Gastroesophageal sphincter (tissue), 3 donors: ENCODE measurements around the gene FBXL12.

Source experiments
- CTCF ChIP-seq, 4 experiments: fragments of 200-600 bp in 2 of 4; fragments of 450-650 bp in 2 of 4; sonication (generic) in 1 of 4; IDR thresholded peaks; one replicate each; pipeline ENCODE4 v1.5.1; 2017 to 2019; ENCODE audit warnings: antibody characterized with exemption in 4 of 4, mild to moderate bottlenecking in 2 of 4, moderate library complexity in 2 of 4
- EP300 ChIP-seq: sonication (generic); formaldehyde crosslinking; IDR thresholded peaks from one replicate; pipeline ENCODE4 v1.6.1; 2017; ENCODE audit warnings: antibody characterized with exemption, mild to moderate bottlenecking
- POLR2A ChIP-seq, 2 donors: fragments of 450-650 bp; IDR thresholded peaks; one replicate each; pipeline ENCODE4 v1.6.1; 2017; ENCODE audit warnings: antibody characterized with exemption in 2 of 2, mild to moderate bottlenecking in 2 of 2, moderate library complexity in 1 of 2

- TF ChIP-seq CTCF (IDR thresholded peaks at IDR 0.05) (no peak), EP300 (no peak), POLR2A (IDR thresholded peaks at IDR 0.05) (no peak)
Observed at GRCh38 chr19:9857920-9858746, 39.3 kb upstream of the FBXL12 start.
